ENCODE results near the gene COL23A1.

Gene COL23A1

DNA sequence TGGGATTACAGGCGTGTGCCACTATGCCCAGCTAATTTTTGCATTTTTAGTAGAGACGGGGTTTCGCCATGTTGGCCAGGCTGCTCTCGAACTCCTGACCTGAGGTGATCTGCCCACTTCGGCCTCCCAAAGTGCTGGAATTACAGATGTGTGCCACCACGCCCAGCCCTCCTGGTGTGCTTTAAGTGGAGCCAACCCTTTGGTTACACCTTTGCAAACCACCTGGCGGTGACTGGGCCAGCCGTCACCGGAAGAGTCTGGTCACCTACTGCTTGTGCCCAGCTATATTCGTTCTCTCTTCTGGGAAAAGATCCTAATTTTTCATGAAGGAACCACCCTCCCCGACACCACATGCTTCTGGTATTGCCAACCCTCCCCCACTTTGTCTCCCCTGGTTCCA, 35.9 kb downstream of the COL23A1 start:
- DNase-seq (ENCODE audit: low spot score): no peak

DNA sequence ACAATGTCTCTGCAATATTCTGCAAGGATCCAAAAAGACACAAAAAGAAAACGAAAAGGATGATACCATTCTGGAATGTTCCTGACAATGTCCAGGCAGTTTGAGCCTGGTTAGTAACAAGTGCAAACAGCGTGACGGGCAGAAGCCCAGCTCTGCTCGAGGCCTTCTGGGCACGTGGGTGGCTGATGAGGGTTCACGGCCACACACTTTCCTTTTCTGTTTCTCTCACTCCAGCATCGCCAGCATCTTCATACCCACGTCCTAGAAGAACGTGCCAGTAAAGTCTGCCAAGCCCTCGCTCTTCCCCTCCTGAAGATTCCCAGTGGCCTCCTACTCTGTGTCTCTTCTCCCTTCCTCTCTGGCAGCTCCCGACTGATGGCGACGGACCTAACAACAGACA, 36.7 kb downstream of the COL23A1 start:
- no peak for DNase-seq (ENCODE audit: low spot score)

DNA sequence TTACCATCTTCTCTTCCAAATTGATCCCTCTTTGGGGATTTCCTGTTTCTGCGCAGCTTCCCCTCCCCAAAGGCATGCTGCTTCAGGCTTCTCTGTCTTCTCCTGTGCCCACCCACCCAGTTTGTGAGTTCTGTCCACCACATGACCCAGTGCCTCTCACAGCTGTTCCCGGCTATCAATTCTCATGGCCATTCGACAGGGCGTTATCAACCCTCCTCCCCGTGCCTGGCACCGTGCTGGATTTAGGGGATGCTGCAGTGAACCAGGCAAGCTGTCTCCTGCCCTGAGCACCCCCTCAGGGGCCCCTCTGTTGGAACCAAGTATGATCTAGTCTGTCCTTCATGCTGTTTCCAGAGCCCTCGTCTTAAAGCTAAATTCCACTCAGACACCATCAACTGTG, 38.7 kb downstream of the COL23A1 start:
- no peak for DNase-seq (ENCODE audit: low spot score)

DNA sequence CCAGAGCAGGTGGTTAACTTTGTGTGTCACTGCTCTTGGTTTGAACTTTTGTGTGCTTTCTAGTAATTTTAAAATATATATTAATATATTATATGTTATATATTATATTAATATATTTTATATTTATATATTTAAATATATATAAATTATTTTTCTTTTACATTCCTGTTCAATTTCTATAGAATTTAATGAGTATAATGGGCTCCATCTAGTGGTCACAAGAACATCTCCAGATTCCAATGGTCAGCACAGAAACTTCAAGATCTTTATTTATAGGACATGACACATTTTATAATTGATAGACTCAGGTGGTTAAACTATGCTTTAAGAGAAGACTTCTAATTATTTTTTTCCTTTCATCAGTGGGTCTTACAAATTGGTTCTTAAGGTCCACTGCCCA, 39.1 kb downstream of the COL23A1 start:
- peak; percentile 30 for DNase-seq (ENCODE audit: low spot score)

DNA sequence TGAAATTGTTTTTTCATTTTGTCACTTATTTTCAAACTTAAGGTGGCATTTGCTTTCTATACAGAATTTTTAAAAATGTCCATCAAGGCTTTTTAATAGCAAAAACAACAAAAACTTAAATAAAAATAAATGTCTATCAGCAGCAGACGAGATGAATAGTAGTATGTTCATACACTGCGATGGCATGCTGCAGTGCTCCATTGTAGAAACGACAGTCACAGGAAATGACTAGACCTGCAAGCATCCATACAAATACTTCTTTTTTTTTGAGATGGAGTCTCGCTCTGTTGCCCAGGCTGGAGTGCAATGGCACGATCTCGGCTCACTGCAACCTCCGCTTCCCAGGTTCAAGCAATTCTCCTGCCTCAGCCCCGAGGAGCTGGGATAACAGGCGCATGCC, 41.4 kb downstream of the COL23A1 start:
- no peak for DNase-seq (ENCODE audit: low spot score)

DNA sequence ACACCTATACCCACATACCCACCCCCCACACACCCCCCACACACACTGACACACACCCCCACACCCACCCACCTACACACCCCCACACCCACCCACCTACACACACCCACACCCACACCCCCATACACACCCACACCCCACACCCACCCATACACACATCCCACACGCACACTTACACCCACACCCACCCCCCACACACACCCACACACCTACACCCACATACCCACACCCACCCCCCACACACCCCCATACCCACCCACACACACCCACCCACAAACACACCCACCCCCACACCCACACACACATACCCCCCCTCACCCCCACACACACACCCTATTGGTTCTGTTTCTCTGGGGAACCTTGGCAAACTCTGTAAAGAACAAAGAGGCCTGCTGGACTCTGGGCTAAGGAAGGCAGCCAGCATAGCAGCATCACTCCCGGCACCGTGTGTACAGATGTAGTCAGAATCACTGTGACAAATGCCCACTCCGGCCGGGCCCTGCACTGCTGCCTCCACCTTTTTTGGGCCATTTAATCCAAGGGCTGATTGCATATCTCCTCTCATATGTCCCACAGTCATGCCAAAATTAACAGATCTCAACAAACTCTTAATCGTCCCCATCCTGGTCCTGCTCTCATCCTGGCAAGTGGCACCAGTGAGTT, 42.3 kb downstream of the COL23A1 start:
- no peak for DNase-seq (ENCODE audit: low spot score)

DNA sequence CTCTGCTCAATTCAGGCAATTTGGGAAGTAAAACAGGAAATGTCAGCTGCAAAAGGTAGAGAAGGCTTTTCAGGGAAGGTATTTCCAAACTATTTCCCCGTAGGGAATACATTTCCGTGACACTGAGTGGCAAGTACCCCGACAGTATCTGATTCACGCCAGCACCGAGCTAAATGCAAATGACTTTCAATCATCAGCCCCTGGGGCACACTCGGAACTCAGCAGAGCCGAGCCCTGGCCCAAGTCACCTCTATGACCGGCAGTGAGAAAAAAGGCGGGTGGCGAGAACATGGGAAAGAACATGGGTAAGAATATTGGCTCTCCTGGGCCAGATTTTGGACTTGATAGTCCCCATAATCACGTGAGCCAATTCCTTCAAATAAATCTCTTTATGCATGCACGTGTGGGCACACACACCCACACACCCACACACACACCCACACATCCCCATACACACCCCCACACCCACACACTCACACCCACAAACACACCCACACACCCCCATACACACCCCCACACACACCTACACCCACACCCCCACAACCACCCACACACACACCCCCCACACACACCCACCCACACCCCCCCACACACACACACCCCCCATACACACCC, 43.0 kb downstream of the COL23A1 start:
- no peak for DNase-seq (ENCODE audit: low spot score)

DNA sequence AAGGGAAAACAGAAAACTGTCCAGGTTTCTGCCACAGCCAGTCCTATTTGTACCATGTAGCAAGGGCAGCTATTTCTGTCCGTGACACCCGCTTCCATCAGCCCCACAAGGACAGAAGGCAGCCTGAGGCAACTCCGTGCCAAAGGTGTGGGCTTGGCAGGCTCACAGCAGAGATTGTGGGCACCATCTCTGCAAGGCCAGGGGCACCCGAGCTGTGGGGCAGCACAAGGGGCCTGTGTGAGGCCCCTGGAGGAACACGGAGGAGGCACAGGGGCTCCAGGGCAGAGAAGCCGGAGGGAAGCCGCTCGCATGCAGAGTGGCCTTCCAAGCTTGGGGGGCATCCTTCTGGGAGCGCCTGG, 43.5 kb downstream of the COL23A1 start:
- DNase-seq (ENCODE audit: low spot score): no peak

DNA sequence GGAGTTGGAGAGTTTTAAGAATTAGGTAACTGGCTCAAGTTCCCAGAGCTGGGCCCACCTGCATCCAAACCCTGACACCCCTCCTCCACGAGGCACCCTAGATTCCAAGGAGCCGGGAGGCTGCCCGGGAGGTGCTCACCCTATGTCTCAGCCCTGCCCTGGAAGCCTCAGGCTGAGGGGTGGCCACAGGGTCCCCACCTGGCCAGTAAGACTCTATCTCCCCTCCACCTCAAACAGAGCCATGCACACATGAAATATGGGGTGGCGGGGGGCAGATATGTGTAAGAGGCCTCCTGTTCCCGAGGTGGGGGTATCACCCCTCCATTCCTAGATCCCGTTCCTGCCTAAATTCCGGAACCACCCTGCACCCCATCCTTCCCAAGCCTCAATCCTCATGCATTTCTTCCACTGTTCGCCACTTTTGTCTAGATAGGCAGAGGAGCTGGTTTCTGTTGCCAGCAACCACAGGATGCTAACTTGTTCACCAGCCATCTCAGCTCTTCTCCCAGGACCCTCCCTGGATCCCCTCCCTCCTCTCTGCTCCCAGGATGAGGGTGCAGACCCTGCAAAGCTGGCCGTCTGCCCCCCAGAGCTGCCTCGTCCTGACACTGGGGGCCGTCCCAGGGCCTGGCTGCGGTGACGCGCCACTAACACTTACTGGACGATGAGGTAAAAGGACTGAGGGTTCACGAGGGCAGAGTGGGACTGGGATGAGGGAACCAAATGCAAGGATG, 44.1 kb downstream of the COL23A1 start:
- no peak for DNase-seq (ENCODE audit: low spot score)

DNA sequence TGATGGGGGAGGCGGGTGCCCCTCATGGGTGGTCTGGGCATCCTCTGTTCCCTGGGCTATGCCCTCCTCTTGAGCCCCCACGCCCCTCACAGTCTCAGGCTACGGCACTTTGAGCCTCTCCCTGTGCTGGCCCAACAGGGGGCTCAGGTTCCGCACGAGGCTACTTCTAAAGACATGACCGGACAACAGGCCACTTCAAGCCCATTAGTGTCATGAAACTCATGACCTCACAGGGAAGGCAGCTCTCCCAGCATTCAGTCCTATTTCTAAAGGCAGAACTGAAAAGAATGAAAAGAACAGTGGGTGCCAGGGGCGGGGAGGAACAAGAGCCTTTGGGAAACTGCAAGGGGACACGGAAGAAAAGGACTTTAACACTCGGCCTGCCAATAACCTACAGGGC, 45.0 kb downstream of the COL23A1 start:
- no peak for DNase-seq (ENCODE audit: low spot score)

DNA sequence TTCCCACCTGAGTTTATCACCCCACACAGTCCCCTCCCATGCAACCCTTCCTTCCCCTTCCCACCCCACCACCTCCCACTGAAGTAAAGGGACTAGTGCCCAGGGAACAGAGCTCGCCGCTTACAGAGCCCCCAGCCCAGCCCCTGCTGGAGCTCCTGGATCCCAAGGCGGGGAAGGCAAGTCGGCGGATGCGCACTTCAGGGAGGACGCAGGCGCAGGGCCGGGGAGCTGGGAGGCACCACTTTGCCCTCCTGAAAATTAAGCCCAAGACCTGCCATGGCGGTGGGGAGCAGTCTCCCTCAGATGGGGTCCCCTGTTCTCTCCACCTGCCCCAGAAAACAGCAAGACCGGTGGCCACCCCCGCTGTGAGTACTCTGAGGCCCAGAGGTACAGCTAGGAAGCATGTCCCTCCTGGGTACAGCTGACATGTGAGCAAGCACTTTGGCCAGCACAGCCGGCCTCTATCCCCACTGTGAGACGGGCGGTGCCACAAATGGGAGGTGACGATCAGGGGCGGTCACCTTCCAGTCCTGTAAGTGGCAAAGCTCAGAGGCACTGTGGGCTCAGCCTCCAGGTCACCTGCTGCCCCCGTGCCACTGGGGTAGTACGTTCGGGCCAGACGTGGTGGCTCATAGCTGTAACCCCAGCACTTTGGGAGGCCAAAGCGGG, 45.9 kb downstream of the COL23A1 start:
- DNase-seq (ENCODE audit: low spot score): no peak

DNA sequence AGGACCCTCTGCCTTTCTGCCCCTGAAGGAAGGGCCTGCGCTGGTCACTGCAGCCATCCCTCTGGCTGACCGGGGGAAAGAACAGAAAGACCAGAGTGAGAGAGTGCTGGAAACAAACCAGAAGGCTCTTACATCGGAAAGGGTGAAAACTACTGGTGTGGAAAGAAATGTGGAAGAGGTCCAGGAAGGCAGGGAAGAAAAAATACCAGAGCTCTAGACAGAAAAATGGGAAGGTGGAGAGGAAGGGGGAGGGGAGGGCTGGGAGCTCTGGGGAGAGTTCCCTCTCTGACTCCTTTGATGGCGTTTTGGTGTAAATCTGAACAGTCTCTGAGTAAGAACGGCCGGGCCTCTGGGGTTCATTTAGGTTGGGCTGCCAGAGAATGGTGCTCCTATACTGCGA, 47.7 kb downstream of the COL23A1 start:
- DNase-seq (ENCODE audit: low spot score): no peak

DNA sequence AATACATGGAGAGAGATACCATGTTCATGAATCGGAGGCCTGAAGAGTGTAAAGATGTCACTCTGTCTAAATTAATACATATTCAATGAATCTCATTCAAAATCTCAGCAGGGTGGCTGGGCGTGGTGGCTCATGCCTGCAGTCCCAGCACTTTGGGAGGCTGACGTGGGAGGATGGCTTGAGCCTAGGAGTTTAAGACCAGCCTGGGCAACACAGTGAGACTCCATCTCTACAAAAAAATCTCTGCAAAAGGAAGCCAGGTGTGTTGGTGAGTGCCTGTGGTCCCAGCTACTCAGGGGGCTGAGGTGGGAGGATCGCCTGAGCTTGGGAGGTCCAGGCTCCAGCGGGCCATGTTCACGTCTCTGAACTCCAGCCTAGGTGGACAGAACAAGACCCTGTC, 49.7 kb downstream of the COL23A1 start:
- no peak for DNase-seq (ENCODE audit: low spot score)

DNA sequence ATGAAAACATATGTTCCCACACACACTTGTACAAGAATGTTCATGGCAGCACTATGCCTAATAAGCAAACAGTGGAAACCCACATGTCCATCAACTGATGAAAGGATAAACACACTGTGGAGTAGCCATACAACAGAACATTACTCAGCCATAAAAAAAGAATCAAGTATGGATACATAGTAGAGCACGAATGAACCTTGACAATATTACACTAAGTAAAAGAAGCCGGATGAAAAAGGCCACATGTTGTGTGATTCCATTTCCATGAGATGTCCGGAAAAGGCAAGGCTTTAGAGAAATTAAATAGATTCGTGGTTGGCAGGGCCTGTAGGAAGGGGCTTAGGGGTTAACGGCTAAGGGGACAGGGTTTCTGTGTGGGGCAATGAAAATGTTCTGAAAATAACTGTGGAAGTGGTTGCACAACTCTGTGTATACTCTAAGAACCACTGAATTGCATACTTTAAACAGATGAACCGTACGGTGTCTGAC, 51.4 kb downstream of the COL23A1 start:
- no peak for DNase-seq (ENCODE audit: low spot score)

DNA sequence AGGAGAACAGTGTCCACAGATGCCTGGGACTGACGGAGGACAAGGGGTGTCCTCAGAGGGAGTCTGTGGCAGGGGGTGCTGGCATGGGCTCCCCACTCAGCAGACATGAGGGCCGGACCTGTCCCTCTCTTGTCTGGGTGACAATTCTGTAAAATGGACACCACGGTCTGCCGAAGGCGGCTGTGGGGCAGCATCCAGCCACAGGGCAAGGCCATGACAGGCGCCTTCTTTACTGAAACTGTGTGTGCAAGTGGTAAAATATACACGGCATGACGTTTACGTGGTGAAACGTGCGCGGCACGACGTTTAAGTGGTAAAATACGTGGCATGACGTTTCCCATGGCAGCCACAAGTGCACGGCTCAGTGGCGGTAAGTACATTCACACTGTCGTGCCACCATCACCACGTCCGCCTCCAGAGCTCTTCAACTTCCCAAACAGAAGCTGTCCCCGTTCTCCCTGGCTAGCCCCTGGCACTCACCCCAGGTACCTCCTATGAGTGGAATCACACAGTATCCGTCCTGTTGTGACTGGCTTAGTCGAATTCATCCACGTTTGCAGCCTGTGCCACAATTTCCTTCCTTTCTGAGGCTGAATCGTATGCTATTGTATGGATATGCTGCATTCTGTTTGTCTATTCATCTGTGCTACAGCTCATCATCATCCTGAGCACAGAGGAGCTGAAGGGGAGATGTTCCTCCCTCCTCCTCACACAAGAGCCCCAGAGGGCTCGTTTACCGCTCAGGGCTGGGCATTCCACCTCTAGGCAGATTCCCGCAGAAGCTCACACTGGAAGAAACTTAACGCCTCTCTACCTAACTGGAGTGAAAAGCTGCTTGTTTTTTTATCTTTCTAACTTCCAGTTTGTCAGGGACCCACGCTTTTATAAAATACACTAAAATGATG, 52.5 kb downstream of the COL23A1 start:
- no peak for DNase-seq (ENCODE audit: low spot score)

DNA sequence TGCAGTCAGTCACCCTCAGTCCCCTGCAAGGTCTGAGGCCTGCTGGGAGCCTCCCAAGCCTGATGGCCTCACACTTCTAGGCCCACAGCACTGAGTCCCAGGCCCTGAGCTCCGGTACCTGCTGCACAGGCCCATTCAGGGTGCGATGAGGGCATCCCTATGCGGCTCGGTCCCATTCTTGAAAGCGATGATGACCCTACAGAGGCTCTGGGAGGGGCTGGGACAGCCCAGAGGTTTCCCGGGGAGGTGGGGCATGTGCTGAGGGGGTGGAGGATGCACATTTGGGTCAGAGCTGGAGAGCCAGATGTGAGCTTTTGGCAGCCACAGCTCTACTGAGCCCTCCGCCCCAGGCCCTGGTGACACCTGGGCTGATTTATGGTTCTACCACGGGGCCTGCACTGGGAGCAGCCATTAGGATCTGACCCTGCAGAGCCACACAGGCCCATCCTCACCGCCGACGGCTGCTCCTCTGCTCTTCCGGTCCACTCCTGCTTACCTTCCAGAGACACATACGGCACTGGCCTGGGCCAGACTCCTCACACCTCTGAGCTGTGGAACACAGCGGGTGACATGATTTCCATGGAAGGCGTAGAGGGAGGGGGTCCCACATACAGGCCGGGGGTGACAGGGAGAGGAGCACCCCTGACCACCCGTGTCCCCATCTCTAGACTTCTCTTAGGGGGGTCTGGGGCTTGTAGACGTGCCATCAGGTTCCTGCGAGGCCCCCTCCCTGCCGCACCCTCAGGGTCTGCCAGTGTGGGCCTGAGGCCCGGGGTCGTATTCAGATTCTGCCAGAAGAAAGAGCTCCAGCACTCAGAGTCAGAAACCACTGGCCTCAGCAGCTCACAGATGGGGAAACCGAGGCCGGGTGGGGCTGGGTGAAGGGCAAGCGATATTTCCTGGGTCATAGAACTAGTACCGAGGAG, 53.4 kb downstream of the COL23A1 start:
- DNase-seq (ENCODE audit: low spot score): no peak

DNA sequence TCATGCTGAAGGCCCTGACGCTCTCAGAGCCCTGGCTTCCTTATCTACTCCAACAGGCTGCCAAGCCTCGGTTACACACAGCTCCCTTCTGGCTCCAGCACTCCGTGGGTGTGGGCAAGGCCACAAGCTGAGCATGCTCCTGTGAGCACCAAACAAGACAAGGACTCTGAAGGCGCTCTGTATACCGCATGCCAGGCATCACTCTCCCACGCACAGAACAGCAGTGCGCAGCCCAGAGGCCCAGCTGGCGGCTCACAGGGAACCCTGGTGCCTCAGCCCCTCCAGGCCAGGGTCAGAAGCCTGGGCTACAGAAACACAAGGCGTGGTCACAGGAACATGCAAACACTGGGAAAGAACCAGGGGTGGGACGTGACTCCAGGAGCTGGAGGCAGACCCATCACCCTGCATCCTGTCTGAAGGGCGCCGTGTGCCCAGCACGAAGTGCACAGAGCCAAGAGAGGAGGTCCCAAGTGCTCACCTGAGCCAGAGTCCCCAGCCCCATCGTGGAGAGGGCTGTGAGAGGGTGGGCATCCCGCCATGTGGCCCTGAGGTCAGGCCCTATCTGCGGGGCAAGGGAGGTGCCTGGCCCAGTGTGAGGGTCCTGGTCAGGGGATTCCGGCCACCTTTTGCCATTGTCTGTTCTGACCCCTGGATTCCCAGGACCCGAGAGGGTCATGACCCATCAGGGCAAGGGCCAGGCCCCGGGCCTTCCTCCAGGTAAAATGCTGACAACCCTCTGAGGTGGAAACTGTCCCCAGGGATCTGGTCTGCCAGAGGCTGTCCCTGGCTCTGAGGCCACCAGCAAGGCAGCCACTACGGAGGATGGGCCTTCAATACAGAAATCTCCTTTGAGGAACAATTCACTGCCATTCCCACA, 54.7 kb downstream of the COL23A1 start:
- no peak for DNase-seq (ENCODE audit: low spot score)

DNA sequence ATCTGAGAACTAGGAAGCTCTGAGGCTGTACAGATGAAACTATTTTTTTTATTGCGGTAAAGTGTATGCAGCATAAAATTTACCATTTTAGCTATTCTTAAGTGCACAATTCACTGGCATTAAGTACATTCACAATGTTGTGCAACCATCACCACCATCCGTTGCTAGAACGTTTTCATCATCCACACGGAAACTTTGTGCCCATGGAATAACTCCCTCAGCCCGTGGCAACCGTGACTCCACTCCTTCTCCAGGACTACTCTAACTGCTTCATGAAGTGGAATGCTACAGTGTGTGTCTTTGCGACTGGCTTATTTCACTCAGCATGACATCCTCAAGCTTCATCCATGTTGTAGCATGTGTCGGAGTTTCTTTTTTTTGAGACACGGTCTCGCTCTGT, 57.1 kb downstream of the COL23A1 start:
- DNase-seq (ENCODE audit: low spot score): no peak

DNA sequence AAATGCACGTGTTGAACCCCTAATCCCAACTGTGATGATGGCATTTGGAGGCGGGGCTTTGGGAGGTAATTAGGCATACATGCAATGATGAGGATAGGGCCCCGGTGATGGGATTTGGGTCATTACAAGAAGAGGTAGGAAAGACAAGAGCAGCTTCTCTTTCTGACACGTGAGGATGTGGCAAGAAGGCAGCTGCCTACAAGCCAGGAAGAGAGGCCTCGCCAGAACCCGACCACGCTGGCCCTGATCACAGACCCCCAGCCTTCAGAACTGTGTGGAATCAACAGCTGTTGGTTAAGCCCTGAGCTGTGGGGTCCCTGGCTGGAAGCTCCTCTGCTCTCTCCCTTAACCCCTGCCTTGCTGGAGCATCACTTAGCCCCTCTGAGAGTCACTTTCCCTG, 57.5 kb downstream of the COL23A1 start:
- DNase-seq (ENCODE audit: low spot score): no peak

DNA sequence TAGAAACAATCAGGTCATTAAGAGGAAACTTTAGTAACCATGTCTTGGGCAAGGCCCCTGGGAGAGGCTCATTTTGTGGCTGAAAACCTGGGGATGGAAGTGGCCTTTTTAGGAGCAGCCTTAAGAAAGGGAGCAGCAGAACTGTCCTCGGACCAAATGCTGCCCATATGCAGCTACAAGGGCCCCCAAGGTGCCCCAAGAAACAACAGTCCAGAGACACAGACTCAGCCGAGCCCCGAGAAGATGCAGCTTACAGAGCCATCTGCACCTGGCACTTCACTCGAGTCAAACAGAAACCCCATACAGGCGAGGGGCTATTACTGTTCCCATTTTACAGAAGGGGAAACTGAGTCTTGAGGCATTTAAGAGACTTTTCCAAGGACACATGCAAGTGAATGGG, 58.0 kb downstream of the COL23A1 start:
- DNase-seq (ENCODE audit: low spot score): no peak

All from NAMALWA (cell line).